B cell (primary cell): ENCODE data around the gene KATNB1. TPM values are rescaled to one million over a fixed set of nuclear protein-coding genes. Genes with fewer than 3 reads are reported as not detected.

Experiments used
- ATAC-seq: fragments of 200-7000 bp; cut with Tn5 transposase; one replicate; pipeline ENCODE4 v1.10.0; 2021; ENCODE audit warnings: low read depth, mild to moderate bottlenecking, moderate number of reproducible peaks, moderate library complexity
- CTCF ChIA-PET: fragments of 350-600 bp; sonication (Branson Sonifier 250); formaldehyde crosslinking; loops from one replicate; lab custom pipeline; 2021; ENCODE audit warnings: antibody characterized with exemption, inconsistent platforms; lab: Charles Lee
- POLR2A ChIA-PET: fragments of 350-600 bp; sonication (Branson Sonifier 250); formaldehyde crosslinking; loops from one replicate; lab custom pipeline; 2021; ENCODE audit warnings: antibody characterized with exemption; lab: Charles Lee
- DNase-seq: peaks from one replicate; pipeline ENCODE4 v3.0.0; 2013
- H2AFZ ChIP-seq: 2 replicates; pipeline ENCODE4 v1.6.1; 2012; ENCODE audit warnings: mild to moderate bottlenecking, low read depth, low read length; ENCODE audit not compliant: insufficient read depth, poor library complexity, severe bottlenecking
- H3K27ac ChIP-seq, 2 donors: 1 replicate in 1 of 2; 2 replicates in 1 of 2; pipeline ENCODE4 v1.5.1; 2012 to 2013; ENCODE audit warnings: low read length in 2 of 2, mild to moderate bottlenecking in 2 of 2, moderate library complexity in 1 of 2
- H3K27me3 ChIP-seq, 4 experiments: fragments of 200-600 bp in 1 of 4; sonication (generic) in 1 of 4; replicated peaks in 1 of 4; 1 replicate in 2 of 4; 2 replicates in 2 of 4; pipeline versions ENCODE4 v1.6.1 to v1.7.0; 2013 to 2016; ENCODE audit warnings: low read length in 3 of 4, mild to moderate bottlenecking in 2 of 4, mixed read lengths in 1 of 4, moderate library complexity in 1 of 4; ENCODE audit not compliant: insufficient read depth in 4 of 4, control insufficient read depth in 3 of 4; ENCODE audit errors: control extremely low read depth in 1 of 4
- H3K36me3 ChIP-seq, 2 experiments: replicated peaks in 1 of 2; 1 replicate in 1 of 2; 2 replicates in 1 of 2; pipeline versions ENCODE4 v1.6.1 to v1.7.1; 2013; ENCODE audit warnings: low read length in 1 of 2; ENCODE audit not compliant: insufficient read depth in 2 of 2, control insufficient read depth in 1 of 2; ENCODE audit errors: control extremely low read depth in 1 of 2, extremely low read depth in 1 of 2
- H3K4me1 ChIP-seq, 2 donors: fragments of 200-600 bp in 1 of 2; sonication (generic) in 1 of 2; 1 replicate in 1 of 2; 2 replicates in 1 of 2; pipeline versions ENCODE4 v1.5.1 to v1.6.1; 2013 to 2017; ENCODE audit warnings: low read length in 2 of 2; ENCODE audit not compliant: control insufficient read depth in 2 of 2, insufficient read depth in 2 of 2
- H3K4me2 ChIP-seq: replicated peaks from 2 replicates; pipeline ENCODE3; 2012; ENCODE audit warnings: mild to moderate bottlenecking, low read depth, low read length; ENCODE audit not compliant: poor library complexity, severe bottlenecking
- H3K4me3 ChIP-seq, 5 experiments: fragments of 200-600 bp in 1 of 5; sonication (generic) in 1 of 5; 1 replicate in 3 of 5; 2 replicates in 2 of 5; pipeline versions ENCODE4 v1.5.1 to v1.7.0; 2011 to 2016; ENCODE audit warnings: low read length in 4 of 5, mild to moderate bottlenecking in 4 of 5, low read depth in 2 of 5, control low read depth in 1 of 5, moderate library complexity in 1 of 5; ENCODE audit not compliant: insufficient read depth in 1 of 5; ENCODE audit errors: control extremely low read depth in 1 of 5, extremely low read depth in 1 of 5
- H3K79me2 ChIP-seq: fragments of 200-600 bp; sonication (generic); one replicate; pipeline ENCODE4 v1.6.0; 2016; ENCODE audit warnings: low read length; ENCODE audit not compliant: control insufficient read depth, insufficient read depth
- H3K9ac ChIP-seq: fragments of 200-600 bp; sonication (generic); 2 replicates; pipeline ENCODE4 v1.6.1; 2017; ENCODE audit warnings: mild to moderate bottlenecking, low read length, moderate library complexity
- H3K9me3 ChIP-seq, 3 donors: one replicate each; pipeline versions ENCODE4 v1.6.1 to v1.7.1; 2013; ENCODE audit warnings: low read length in 2 of 3; ENCODE audit not compliant: control insufficient read depth in 2 of 3, insufficient read depth in 1 of 3; ENCODE audit errors: control extremely low read depth in 1 of 3
- H4K20me1 ChIP-seq: 2 replicates; pipeline ENCODE4 v1.6.0; 2012; ENCODE audit warnings: mild to moderate bottlenecking, low read length; ENCODE audit not compliant: insufficient read depth, control insufficient read depth, poor library complexity, severe bottlenecking
- H3K27ac Mint-ChIP-seq: one replicate; pipeline ENCODE4 v1.8.0; 2021; ENCODE audit warnings: mixed read lengths
- H3K27me3 Mint-ChIP-seq: one replicate; pipeline ENCODE4 v1.8.0; 2021; ENCODE audit warnings: mixed read lengths
- H3K4me1 Mint-ChIP-seq: one replicate; pipeline ENCODE4 v1.8.0; 2021; ENCODE audit warnings: mixed read lengths
- H3K4me3 Mint-ChIP-seq: one replicate; pipeline ENCODE4 v1.8.0; 2021; ENCODE audit warnings: mixed read lengths
- H3K9me3 Mint-ChIP-seq: one replicate; pipeline ENCODE4 v1.8.0; 2022; ENCODE audit warnings: mixed read lengths; ENCODE audit not compliant: insufficient read depth
- CTCF ChIP-seq: fragments of 200-600 bp; IDR thresholded peaks from one replicate; pipeline ENCODE4 v1.8.0; 2022; ENCODE audit warnings: antibody characterized with exemption, mild to moderate bottlenecking
- EZH2 ChIP-seq: IDR thresholded peaks from 2 replicates; pipeline ENCODE4 v1.6.1; 2012; ENCODE audit warnings: borderline replicate concordance, low read depth, mild to moderate bottlenecking, moderate library complexity, low read length; ENCODE audit not compliant: insufficient read depth, poor library complexity, severe bottlenecking
- WGBS: methylation state at CpG from one replicate; pipeline ENCODE4 v1.1.5; 2013; ENCODE audit warnings: missing lambda C conversion rate; ENCODE audit not compliant: insufficient coverage; 5-methylcytosine and 5-hydroxymethylcytosine counted together
- intact Hi-C: fragments of 100-400 bp; cut with micrococcal nuclease; formaldehyde crosslinking; loops from one replicate; pipeline ENCODE4 v1.10.0; 2022
- polyA plus RNA-seq: library from polyadenylated mRNA; depleted of rRNA; stranded (reverse); fragments of >200 nt; gene quantifications from 2 replicates; pipeline ENCODE4 v1.2.3, GENCODE V29; 2012
- total RNA-seq, 2 donors: library from RNA; stranded (reverse); fragments of 120-200 nt in 1 of 2; gene quantifications; 1 replicate in 1 of 2; 2 replicates in 1 of 2; pipeline versions ENCODE4 v1.2.3 to v1.2.4, GENCODE V29; 2013 to 2022

Gene KATNB1
- total and polyA plus RNA-seq, 2 donors (not counting 1 experiment from before 2014, with no cell fraction given), result 20.3 to 29.0 TPM

GRCh38 chr16:57697896-57698537 lies 37.6 kb upstream of the KATNB1 start:
- H3K27me3 Mint-ChIP-seq, result no peaks in the 10 kb centered on the region
- TF ChIP-seq EZH2 (no peak), CTCF (no peak)
- H4K20me1 ChIP-seq, result no peaks in the 10 kb centered on the region
- H3K9me3 Mint-ChIP-seq, result no peaks in the 10 kb centered on the region
- H3K9me3 ChIP-seq, result no peaks in the 10 kb centered on the region
- peaks cover 12% of the 10 kb centered on the region for H3K4me1 Mint-ChIP-seq
- no peaks in the 10 kb centered on the region for H3K27me3 ChIP-seq
- no peak overlapping the region for H3K4me3 ChIP-seq
- H3K27ac Mint-ChIP-seq, result no peak overlapping the region
- intact Hi-C loops, result no loop called here
- H3K36me3 ChIP-seq, result no peaks in the 10 kb centered on the region
- H3K4me1 ChIP-seq, result peaks cover 10 to 22% of the 10 kb centered on the region in 2 donors
- no peak overlapping the region for H3K9ac ChIP-seq
- H3K27ac ChIP-seq, result no peak overlapping the region
- ChIA-PET POLR2A (no interaction called here), CTCF (interaction anchor here (0.7 kb wide), 1 partner anchor 49 kb away, joined by 3 read pairs; no protein-coding TSS in a partner anchor)
- H3K4me3 Mint-ChIP-seq, result no peak overlapping the region
- no peak overlapping the region for H3K4me2 ChIP-seq
- ATAC-seq, result no peak
- WGBS, result 96% methylated on average over 13 of the region's 17 CpGs
- no peak for DNase-seq
- H3K79me2 ChIP-seq, result no peaks in the 10 kb centered on the region
- no peak overlapping the region for H2AFZ ChIP-seq

GRCh38 chr16:57698812-57699405 lies 36.7 kb upstream of the KATNB1 start:
- H3K27me3 ChIP-seq, result no peaks in the 10 kb centered on the region
- H3K79me2 ChIP-seq, result no peaks in the 10 kb centered on the region
- H2AFZ ChIP-seq, result no peak overlapping the region
- ChIA-PET CTCF (no interaction called here), POLR2A (no interaction called here)
- H4K20me1 ChIP-seq, result no peaks in the 10 kb centered on the region
- DNase-seq, result no peak
- Mint-ChIP-seq H3K4me3 (no peak overlapping the region), H3K9me3 (no peaks in the 10 kb centered on the region), H3K27ac (no peak overlapping the region), H3K27me3 (no peaks in the 10 kb centered on the region), H3K4me1 (peaks cover 12% of the 10 kb centered on the region)
- 86% methylated on average over 16 of the region's 16 CpGs for WGBS
- H3K9me3 ChIP-seq, result no peaks in the 10 kb centered on the region
- ATAC-seq, result no peak
- no peaks in the 10 kb centered on the region for H3K36me3 ChIP-seq
- TF ChIP-seq CTCF (no peak), EZH2 (no peak)
- no peak overlapping the region for H3K9ac ChIP-seq
- no peak overlapping the region for H3K4me2 ChIP-seq
- H3K4me3 ChIP-seq, result no peak overlapping the region
- peaks cover 10 to 20% of the 10 kb centered on the region in 2 donors for H3K4me1 ChIP-seq
- intact Hi-C loops, result no loop called here
- no peak overlapping the region for H3K27ac ChIP-seq
